Skeletal muscle satellite cell (primary cell): ENCODE data around the gene ELL2.

Experiments used
- H3K27me3 ChIP-seq: 2 replicates; pipeline ENCODE4 v1.7.0; 2013; ENCODE audit warnings: low read length; ENCODE audit not compliant: control insufficient read depth, insufficient read depth
- H3K36me3 ChIP-seq: 2 replicates; pipeline ENCODE4 v1.7.0; 2013; ENCODE audit warnings: mild to moderate bottlenecking, control low read depth, low read length; ENCODE audit not compliant: insufficient read depth
- H3K4me1 ChIP-seq: 2 replicates; pipeline ENCODE4 v1.7.0; 2013; ENCODE audit warnings: low read length; ENCODE audit not compliant: control insufficient read depth, insufficient read depth
- H3K4me2 ChIP-seq: 2 replicates; pipeline ENCODE4 v1.7.0; 2013; ENCODE audit warnings: mild to moderate bottlenecking, low read length
- H3K4me3 ChIP-seq: 2 replicates; pipeline ENCODE4 v1.7.0; 2013; ENCODE audit warnings: low read length
- H3K9ac ChIP-seq: 2 replicates; pipeline ENCODE4 v1.7.0; 2013; ENCODE audit warnings: mild to moderate bottlenecking, low read depth, low read length, moderate library complexity
- H3K9me3 ChIP-seq: replicated peaks from 2 replicates; pipeline ENCODE4 v1.7.0; 2013; ENCODE audit warnings: mild to moderate bottlenecking, control low read depth, low read length

The ELL2 gene

GRCh38 chr5:95976606-95977005, 15.0 kb upstream of the ELL2 start:
- Histone ChIP-seq H3K9me3 (no peaks in the 10 kb centered on the region), H3K4me1 (peaks cover 16% of the 10 kb centered on the region), H3K4me2 (no peak overlapping the region), H3K9ac (no peak overlapping the region), H3K27me3 (no peaks in the 10 kb centered on the region), H3K36me3 (no peaks in the 10 kb centered on the region), H3K4me3 (no peak overlapping the region)

GRCh38 chr5:95975703-95976102, 14.1 kb upstream of the ELL2 start:
- no peaks in the 10 kb centered on the region for H3K27me3 ChIP-seq
- H3K9me3 ChIP-seq, result no peaks in the 10 kb centered on the region
- H3K4me2 ChIP-seq, result no peak overlapping the region

GRCh38 chr5:95973793-95974325, 12.2 kb upstream of the ELL2 start:
- Histone ChIP-seq H3K4me3 (no peak overlapping the region), H3K9me3 (no peaks in the 10 kb centered on the region), H3K27me3 (no peaks in the 10 kb centered on the region), H3K4me2 (no peak overlapping the region), H3K36me3 (no peaks in the 10 kb centered on the region), H3K9ac (no peak overlapping the region), H3K4me1 (peaks cover 23% of the 10 kb centered on the region)

More at GRCh38 chr5:95975703-95976102, 14.1 kb upstream of the ELL2 start:
- H3K4me3 ChIP-seq, result no peak overlapping the region
- H3K9ac ChIP-seq, result no peak overlapping the region
- peaks cover 16% of the 10 kb centered on the region for H3K4me1 ChIP-seq
- no peaks in the 10 kb centered on the region for H3K36me3 ChIP-seq

GRCh38 chr5:95972196-95972595, 10.5 kb upstream of the ELL2 start:
- H3K9me3 ChIP-seq, result no peaks in the 10 kb centered on the region
- H3K4me1 ChIP-seq, result peaks cover 23% of the 10 kb centered on the region
- no peak overlapping the region for H3K9ac ChIP-seq
- H3K4me2 ChIP-seq, result no peak overlapping the region
- no peaks in the 10 kb centered on the region for H3K27me3 ChIP-seq
- no peaks in the 10 kb centered on the region for H3K36me3 ChIP-seq
- no peak overlapping the region for H3K4me3 ChIP-seq

GRCh38 chr5:95970359-95970704, 8.7 kb upstream of the ELL2 start:
- Histone ChIP-seq H3K9ac (no peak overlapping the region), H3K4me3 (no peak overlapping the region), H3K4me1 (peaks cover 18% of the 10 kb centered on the region), H3K9me3 (no peaks in the 10 kb centered on the region), H3K36me3 (no peaks in the 10 kb centered on the region), H3K4me2 (no peak overlapping the region), H3K27me3 (no peaks in the 10 kb centered on the region)

GRCh38 chr5:95969651-95970358, 8.2 kb upstream of the ELL2 start:
- H3K9me3 ChIP-seq, result no peaks in the 10 kb centered on the region
- H3K9ac ChIP-seq, result no peak overlapping the region
- no peak overlapping the region for H3K4me3 ChIP-seq
- H3K27me3 ChIP-seq, result no peaks in the 10 kb centered on the region
- no peak overlapping the region for H3K4me2 ChIP-seq
- no peaks in the 10 kb centered on the region for H3K36me3 ChIP-seq
- peaks cover 18% of the 10 kb centered on the region for H3K4me1 ChIP-seq

GRCh38 chr5:95969055-95969454, 7.4 kb upstream of the ELL2 start:
- Histone ChIP-seq H3K36me3 (no peaks in the 10 kb centered on the region), H3K9ac (no peak overlapping the region), H3K27me3 (no peaks in the 10 kb centered on the region), H3K4me1 (peaks cover 14% of the 10 kb centered on the region), H3K4me3 (no peak overlapping the region), H3K4me2 (no peak overlapping the region), H3K9me3 (no peaks in the 10 kb centered on the region)

- no peak overlapping the region for H3K4me2 ChIP-seq
Measured at GRCh38 chr5:95967236-95967635, 5.6 kb upstream of the ELL2 start.

GRCh38 chr5:95966005-95966404, 4.4 kb upstream of the ELL2 start:
- H3K4me3 ChIP-seq, result no peak overlapping the region
- H3K9ac ChIP-seq, result no peak overlapping the region
- H3K36me3 ChIP-seq, result peaks cover under 1% of the 10 kb centered on the region
- no peak overlapping the region for H3K4me2 ChIP-seq
- no peaks in the 10 kb centered on the region for H3K9me3 ChIP-seq
- H3K4me1 ChIP-seq, result peaks cover 15% of the 10 kb centered on the region
- no peaks in the 10 kb centered on the region for H3K27me3 ChIP-seq

More at GRCh38 chr5:95967236-95967635, 5.6 kb upstream of the ELL2 start:
- H3K9ac ChIP-seq, result no peak overlapping the region
- no peak overlapping the region for H3K4me3 ChIP-seq
- H3K27me3 ChIP-seq, result no peaks in the 10 kb centered on the region
- no peaks in the 10 kb centered on the region for H3K36me3 ChIP-seq
- H3K9me3 ChIP-seq, result no peaks in the 10 kb centered on the region
- peaks cover 14% of the 10 kb centered on the region for H3K4me1 ChIP-seq

GRCh38 chr5:95963650-95964410, 2.2 kb upstream of the ELL2 start:
- peaks cover 9% of the 10 kb centered on the region for H3K4me1 ChIP-seq
- no peaks in the 10 kb centered on the region for H3K9me3 ChIP-seq
- H3K9ac ChIP-seq, result no peak overlapping the region
- H3K4me3 ChIP-seq, result no peak overlapping the region
- no peak overlapping the region for H3K4me2 ChIP-seq
- peaks cover 20% of the 10 kb centered on the region for H3K36me3 ChIP-seq
- H3K27me3 ChIP-seq, result no peaks in the 10 kb centered on the region

- Histone ChIP-seq H3K9ac (peak overlapping the region; percentile 98), H3K4me1 (peaks cover 15% of the 10 kb centered on the region), H3K4me2 (peak overlapping the region; percentile 79), H3K4me3 (no peak overlapping the region), H3K9me3 (no peaks in the 10 kb centered on the region), H3K27me3 (no peaks in the 10 kb centered on the region), H3K36me3 (peaks cover 30% of the 10 kb centered on the region)
Measured at GRCh38 chr5:95962785-95963184, 1.1 kb upstream of the ELL2 start.

- Histone ChIP-seq H3K36me3 (peaks cover 30% of the 10 kb centered on the region), H3K9me3 (no peaks in the 10 kb centered on the region), H3K27me3 (no peaks in the 10 kb centered on the region), H3K4me3 (peak overlapping the region; percentile 99), H3K9ac (peak overlapping the region; percentile 98), H3K4me1 (peaks cover 16% of the 10 kb centered on the region), H3K4me2 (peak overlapping the region; percentile 79)
Measured at GRCh38 chr5:95962475-95962773, 773 bp upstream of the ELL2 start.
